ENCODE data around the gene DDN.

The DDN gene

DNA sequence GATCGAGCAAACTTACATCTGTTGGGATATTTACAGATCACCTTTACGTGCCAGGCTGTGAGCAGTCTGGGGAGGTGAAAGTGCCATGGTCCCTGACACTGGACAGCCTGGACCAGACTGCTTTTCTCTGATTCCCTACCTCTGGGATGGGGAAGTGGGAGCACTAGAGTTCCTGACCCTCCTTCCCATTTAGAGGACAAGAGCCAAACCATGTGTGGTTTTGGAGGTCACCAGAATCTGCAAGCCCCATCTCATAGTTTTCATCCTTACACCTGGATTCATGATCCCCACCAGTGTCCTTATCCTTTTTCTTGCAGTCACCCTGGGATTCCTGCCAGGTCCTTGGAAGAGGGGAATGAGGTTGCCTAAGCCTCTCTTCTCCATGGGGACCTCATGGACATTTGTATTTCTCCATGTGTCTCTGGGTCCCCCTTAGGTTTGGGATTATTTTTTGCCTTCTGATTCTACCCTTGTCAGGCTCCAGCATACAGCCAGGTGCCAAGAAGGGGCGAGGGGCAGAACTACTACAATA is 26.2 kb downstream of the DDN start:
- in situ Hi-C loops (cut with MboI; ENCODE audit: low pct_unique_long_range_greater_than_20kb, low sequenced_read_pairs, unreplicated experiment), result no loop called here
- peak; percentile 37 for DNase-seq (ENCODE audit: low spot score)
- TF ChIP-seq, protein P1, sequence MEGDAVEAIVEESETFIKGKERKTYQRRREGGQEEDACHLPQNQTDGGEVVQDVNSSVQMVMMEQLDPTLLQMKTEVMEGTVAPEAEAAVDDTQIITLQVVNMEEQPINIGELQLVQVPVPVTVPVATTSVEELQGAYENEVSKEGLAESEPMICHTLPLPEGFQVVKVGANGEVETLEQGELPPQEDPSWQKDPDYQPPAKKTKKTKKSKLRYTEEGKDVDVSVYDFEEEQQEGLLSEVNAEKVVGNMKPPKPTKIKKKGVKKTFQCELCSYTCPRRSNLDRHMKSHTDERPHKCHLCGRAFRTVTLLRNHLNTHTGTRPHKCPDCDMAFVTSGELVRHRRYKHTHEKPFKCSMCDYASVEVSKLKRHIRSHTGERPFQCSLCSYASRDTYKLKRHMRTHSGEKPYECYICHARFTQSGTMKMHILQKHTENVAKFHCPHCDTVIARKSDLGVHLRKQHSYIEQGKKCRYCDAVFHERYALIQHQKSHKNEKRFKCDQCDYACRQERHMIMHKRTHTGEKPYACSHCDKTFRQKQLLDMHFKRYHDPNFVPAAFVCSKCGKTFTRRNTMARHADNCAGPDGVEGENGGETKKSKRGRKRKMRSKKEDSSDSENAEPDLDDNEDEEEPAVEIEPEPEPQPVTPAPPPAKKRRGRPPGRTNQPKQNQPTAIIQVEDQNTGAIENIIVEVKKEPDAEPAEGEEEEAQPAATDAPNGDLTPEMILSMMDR (IDR thresholded peaks at IDR 0.05; ENCODE audit: extremely low read depth, insufficient read depth, missing control alignments), result no peak

DNA sequence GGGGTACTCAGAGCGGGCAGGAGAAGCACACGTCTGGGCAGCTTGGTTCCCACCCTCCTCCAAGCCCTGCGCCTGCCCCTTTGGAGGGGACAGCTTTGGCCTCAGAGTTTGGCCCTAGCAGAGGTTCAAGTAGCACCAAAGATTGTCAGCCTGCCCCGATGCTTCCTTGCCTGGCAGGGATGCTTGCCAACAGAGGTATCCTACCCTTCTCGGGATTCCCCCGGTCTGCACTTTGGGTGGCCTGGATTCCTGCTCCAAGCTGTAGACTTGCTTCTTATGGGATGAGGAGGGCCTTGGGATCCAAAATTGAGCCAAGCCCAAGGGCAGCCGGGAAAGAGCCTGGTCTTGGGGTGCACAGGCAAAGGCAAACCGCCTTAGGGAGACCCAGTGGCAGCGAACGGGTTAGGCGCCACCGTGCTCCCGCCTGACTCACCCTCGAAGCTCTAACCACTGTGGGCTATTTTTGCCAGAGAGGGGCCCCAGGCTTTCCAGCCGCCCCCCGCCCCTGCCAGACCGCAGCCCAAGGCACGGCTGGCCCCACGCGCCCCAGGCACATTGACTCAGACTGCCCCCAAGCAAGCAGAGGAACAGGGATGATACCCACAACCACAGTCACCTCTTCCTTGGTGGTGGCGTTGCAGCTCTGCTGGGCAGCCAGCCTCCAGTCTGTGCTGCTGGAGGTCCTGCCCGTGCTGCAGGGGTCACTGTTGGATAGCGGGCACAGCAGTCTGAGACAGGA is 26.8 kb downstream of the DDN start:
- in situ Hi-C loops (cut with MboI; ENCODE audit: low pct_unique_long_range_greater_than_20kb, low sequenced_read_pairs, unreplicated experiment), result no loop called here
- DNase-seq (ENCODE audit: low spot score), result peak; percentile 45
- TF ChIP-seq, protein P1 (IDR thresholded peaks at IDR 0.05; ENCODE audit: extremely low read depth, insufficient read depth, missing control alignments), result no peak

DNA sequence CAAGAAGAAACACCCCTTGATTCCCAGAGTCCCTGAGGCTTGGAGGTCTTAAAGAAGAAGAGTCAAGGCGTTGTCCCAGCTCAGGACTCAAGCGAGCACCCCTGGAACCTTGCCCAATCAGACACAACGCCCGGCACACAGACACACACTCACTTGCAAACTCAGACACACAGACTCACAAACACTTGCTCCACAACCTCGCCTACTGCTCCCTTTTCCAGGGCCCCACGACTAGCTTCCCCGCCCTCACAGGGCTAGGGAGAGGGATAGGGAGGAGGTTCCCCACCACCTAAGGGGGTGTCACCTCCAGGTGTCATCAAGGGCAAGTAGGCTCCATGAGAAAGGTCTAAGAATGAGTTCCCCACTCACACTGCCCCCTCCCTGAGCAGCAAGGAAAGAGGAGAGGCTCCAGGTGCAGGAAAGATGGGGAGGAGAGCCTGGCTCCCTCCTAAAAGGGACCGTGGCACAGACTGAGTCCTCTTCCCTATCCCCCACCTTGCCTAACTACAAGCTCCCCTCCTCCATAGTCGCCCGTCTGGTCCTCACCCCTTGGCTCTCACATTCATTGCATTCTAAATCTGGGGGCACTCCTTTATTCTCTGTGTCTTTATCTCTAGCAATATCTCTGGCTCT is 28.4 kb downstream of the DDN start:
- TF ChIP-seq, protein P1 (IDR thresholded peaks at IDR 0.05; ENCODE audit: extremely low read depth, insufficient read depth, missing control alignments), result no peak
- peak; percentile 38 for DNase-seq (ENCODE audit: low spot score)
- in situ Hi-C loops (cut with MboI; ENCODE audit: low pct_unique_long_range_greater_than_20kb, low sequenced_read_pairs, unreplicated experiment), result no loop called here

DNA sequence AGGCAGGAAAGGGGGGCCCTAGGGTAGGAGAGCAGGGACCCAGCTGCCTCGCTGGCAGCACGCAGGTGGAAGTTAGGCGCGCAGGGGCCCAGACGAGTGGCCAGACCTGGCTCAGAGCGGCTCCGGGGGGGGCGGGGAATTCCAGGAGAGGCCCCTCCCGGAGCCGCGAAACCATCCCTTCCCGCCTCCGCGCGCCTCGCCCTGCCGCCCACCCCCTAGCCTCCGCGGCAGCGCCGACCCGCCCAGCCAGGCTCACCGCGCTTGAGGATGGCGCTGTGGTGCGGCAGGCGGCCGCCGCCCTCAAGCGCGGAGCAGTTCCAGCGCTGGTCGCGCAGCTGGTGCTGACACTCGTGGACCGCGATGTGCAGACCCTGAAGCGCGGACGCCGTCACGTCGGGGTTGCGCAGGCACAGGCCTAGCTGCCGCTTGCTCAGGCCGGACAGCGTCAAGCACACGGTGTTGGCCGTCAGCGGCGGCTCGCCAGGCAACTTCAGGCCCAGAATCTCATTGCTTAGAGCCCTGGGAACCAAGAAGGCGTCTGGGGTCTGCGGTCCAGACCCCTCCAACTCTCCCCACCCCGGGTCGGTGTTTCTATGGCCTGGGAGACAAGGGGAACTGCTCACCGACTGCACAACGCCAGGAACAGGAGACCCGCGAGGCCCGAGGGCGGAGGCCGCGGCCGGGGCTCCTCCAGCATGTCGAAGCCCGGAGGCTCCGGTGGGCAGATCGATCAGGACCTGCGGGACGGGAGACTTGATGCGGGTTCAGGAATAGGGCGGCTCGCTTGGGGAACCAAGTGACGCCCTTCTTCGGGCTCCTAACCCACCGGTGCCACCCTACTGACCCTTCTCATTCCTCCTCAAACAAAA is 29.1 kb downstream of the DDN start:
- TF ChIP-seq, protein P1 (IDR thresholded peaks at IDR 0.05; ENCODE audit: extremely low read depth, insufficient read depth, missing control alignments), result peak; percentile 32
- in situ Hi-C loops (cut with MboI; ENCODE audit: low pct_unique_long_range_greater_than_20kb, low sequenced_read_pairs, unreplicated experiment), result no loop called here
- DNase-seq (ENCODE audit: low spot score), result peak; percentile 80

DNA sequence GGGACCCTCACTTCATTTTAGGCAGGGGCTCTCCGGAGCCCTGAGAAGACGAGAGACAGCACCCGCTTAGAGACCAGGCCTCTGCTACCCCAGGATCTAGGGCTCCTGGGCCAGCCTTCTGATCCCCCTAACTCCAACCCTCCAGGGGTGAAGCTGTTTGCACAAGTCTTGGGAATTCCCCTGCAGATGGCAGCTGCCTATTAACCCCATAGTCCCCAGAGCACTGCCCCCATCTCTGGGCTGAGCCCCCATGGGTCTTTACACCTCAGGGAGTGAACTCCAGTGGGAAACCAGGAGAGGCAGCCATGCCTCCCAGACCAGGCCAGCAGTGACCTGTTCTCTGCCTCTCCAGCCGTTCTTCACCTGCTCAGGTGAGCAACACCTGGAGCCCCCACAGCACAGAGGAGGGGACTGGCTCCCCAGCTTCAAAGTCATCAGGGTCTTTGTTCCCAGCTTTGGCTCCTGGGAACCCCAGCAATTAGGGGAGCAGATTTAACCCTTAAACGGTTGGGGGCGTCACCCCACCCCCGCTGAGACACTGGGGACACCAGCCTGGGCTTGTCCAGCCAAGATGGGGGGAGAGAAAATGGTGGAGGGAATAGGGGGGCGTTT is 29.9 kb downstream of the DDN start:
- in situ Hi-C loops (cut with MboI; ENCODE audit: low pct_unique_long_range_greater_than_20kb, low sequenced_read_pairs, unreplicated experiment), result no loop called here
- TF ChIP-seq, protein P1 (IDR thresholded peaks at IDR 0.05; ENCODE audit: extremely low read depth, insufficient read depth, missing control alignments), result no peak
- no peak for DNase-seq (ENCODE audit: low spot score)

DNA sequence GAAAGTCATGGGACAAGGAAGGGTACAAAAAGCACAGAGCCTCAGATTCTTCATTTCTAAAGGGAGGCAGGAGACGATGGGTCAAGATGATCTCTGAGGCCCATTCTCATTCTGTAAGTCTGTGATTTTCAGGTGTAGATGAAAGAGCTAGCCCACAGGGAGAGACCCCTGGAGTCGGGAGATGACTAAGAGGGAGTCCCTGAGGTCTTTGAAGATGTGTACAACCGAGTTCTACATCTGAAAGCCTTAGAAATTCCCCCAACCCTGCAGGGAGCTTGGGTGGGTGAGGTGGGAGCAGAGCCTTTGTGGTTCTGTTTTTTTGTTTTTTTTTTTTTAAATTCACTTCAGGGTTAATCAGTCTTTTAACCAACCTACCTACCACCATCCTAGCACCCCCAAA is 30.7 kb downstream of the DDN start:
- in situ Hi-C loops (cut with MboI; ENCODE audit: low pct_unique_long_range_greater_than_20kb, low sequenced_read_pairs, unreplicated experiment), result no loop called here
- peak; percentile 87 for DNase-seq (ENCODE audit: low spot score)

More for the DNA sequence above, 30.7 kb downstream of the DDN start:
- TF ChIP-seq, protein P1 (IDR thresholded peaks at IDR 0.05; ENCODE audit: extremely low read depth, insufficient read depth, missing control alignments), result no peak

Data from GM13977 (cell line).